SU-DHL-6 (cell line): ENCODE data around the gene CPSF4L.

Experiments used
- H2AFZ ChIP-seq: fragments of 200-600 bp; sonication (generic); 2 replicates; pipeline ENCODE4 v1.6.1; 2014; ENCODE audit warnings: low read depth, mild to moderate bottlenecking, moderate library complexity, mixed read lengths, antibody characterized with exemption, low read length; ENCODE audit not compliant: severe bottlenecking
- H3F3A ChIP-seq: fragments of 200-600 bp; shearing (Covaris generic); 2 replicates; pipeline ENCODE4 v1.6.0; 2016; ENCODE audit warnings: antibody characterized with exemption, mild to moderate bottlenecking; ENCODE audit not compliant: insufficient read depth
- H3K27ac ChIP-seq: fragments of 200-600 bp; sonication (generic); 2 replicates; pipeline ENCODE4 v1.5.1; 2016; ENCODE audit warnings: low read depth, mild to moderate bottlenecking, low read length, moderate library complexity, mixed read lengths
- H3K27me3 ChIP-seq: fragments of 200-600 bp; sonication (generic), shearing (Covaris generic); 2 replicates; pipeline ENCODE4 v1.6.0; 2014; ENCODE audit warnings: mild to moderate bottlenecking, low read length
- H3K36me3 ChIP-seq: fragments of 200-600 bp; sonication (generic); 2 replicates; pipeline ENCODE4 v1.6.1; 2014; ENCODE audit warnings: mild to moderate bottlenecking, low read length, mixed read lengths
- H3K4me2 ChIP-seq: fragments of 300-600, 200-600 bp; shearing (Covaris generic), sonication (generic); 2 replicates; pipeline ENCODE4 v1.6.0; 2014; ENCODE audit warnings: low read length, low read depth, mild to moderate bottlenecking; ENCODE audit not compliant: poor library complexity, severe bottlenecking
- H3K4me3 ChIP-seq: fragments of 200-600 bp; sonication (generic); 2 replicates; pipeline ENCODE4 v1.5.1; 2014; ENCODE audit warnings: antibody characterized with exemption, low read length, mild to moderate bottlenecking, mixed read lengths; ENCODE audit not compliant: insufficient read depth, poor library complexity, severe bottlenecking
- H3K79me2 ChIP-seq: fragments of 200-600 bp; sonication (generic); 2 replicates; pipeline ENCODE4 v1.6.1; 2014; ENCODE audit warnings: mild to moderate bottlenecking, low read length, moderate library complexity; ENCODE audit not compliant: insufficient read depth
- H3K9ac ChIP-seq: fragments of 200-600 bp; sonication (generic); 2 replicates; pipeline ENCODE4 v1.7.0; 2014; ENCODE audit warnings: mild to moderate bottlenecking, low read length
- H3K9me2 ChIP-seq: fragments of 200-600 bp; sonication (generic); replicated peaks from 2 replicates; pipeline ENCODE4 v1.6.1; 2014; ENCODE audit warnings: low read length; ENCODE audit not compliant: insufficient read depth
- H3K9me3 ChIP-seq: fragments of 200-600 bp; sonication (generic); 2 replicates; pipeline ENCODE4 v1.6.1; 2014; ENCODE audit warnings: low read length, mixed read lengths; ENCODE audit not compliant: insufficient read depth
- H4K20me1 ChIP-seq: fragments of 200-600 bp; sonication (generic); 2 replicates; pipeline ENCODE4 v1.6.1; 2014; ENCODE audit warnings: low read depth, mild to moderate bottlenecking, antibody characterized with exemption, low read length, moderate library complexity, mixed read lengths
- EZH2phosphoT487 ChIP-seq: fragments of 200-600 bp; sonication (generic), shearing (Covaris generic); conservative IDR thresholded peaks from 2 replicates; pipeline ENCODE4 v1.6.1; 2018; ENCODE audit warnings: mild to moderate bottlenecking, antibody characterized with exemption, low read length, moderate library complexity, mixed read lengths
- TF ChIP-seq, protein P1 (sequence below): fragments of 200-600 bp; sonication (generic); IDR thresholded peaks from one replicate; pipeline ENCODE4 v1.5.1; 2017; ENCODE audit warnings: antibody characterized with exemption, mild to moderate bottlenecking, low read length, moderate library complexity; ENCODE audit not compliant: insufficient read depth, poor library complexity, severe bottlenecking

CPSF4L gene

DNA sequence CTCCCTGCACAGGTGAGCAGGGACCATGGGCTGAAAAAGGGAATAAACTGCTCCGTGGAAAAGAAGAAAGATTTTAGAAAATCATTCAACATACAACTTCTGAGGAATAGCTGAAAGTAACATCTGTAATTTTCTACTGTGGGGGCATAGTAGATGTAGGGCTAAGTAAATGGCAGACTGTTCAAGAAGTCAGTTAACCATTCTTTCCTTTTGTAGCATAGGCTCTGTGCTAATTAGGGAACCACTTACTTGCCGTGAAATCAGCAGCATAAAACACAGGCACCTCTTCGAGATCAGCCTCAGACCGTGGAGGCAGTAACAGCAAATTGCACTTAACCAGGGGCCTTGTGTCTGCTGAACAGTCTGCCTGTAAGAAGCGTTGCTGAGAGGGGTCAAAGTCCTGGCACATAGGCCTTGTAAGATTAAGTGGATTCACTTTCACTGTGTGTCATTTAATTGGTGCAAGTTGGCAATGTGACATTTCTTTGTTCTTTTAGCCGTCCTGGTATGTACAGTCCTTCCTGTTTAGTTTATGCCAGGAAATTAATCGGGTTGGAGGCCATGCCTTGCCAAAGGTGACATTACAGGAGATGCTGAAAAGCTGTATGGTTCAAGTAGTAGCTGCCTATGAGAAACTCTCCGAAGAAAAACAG is 58.4 kb downstream of the CPSF4L start:
- Histone ChIP-seq H3K9me3 (no peaks in the 10 kb centered on the region), H3K27me3 (no peaks in the 10 kb centered on the region), H3K4me3 (no peak overlapping the region), H3K9me2 (no peaks in the 10 kb centered on the region), H3K79me2 (no peaks in the 10 kb centered on the region), H2AFZ (no peak overlapping the region), H3F3A (no peaks in the 10 kb centered on the region), H3K4me2 (no peak overlapping the region), H4K20me1 (no peaks in the 10 kb centered on the region), H3K27ac (no peak overlapping the region), H3K36me3 (peaks cover under 1% of the 10 kb centered on the region; the same call in 1 of the 2 replicates), H3K9ac (no peak overlapping the region)
- TF ChIP-seq, protein P1, sequence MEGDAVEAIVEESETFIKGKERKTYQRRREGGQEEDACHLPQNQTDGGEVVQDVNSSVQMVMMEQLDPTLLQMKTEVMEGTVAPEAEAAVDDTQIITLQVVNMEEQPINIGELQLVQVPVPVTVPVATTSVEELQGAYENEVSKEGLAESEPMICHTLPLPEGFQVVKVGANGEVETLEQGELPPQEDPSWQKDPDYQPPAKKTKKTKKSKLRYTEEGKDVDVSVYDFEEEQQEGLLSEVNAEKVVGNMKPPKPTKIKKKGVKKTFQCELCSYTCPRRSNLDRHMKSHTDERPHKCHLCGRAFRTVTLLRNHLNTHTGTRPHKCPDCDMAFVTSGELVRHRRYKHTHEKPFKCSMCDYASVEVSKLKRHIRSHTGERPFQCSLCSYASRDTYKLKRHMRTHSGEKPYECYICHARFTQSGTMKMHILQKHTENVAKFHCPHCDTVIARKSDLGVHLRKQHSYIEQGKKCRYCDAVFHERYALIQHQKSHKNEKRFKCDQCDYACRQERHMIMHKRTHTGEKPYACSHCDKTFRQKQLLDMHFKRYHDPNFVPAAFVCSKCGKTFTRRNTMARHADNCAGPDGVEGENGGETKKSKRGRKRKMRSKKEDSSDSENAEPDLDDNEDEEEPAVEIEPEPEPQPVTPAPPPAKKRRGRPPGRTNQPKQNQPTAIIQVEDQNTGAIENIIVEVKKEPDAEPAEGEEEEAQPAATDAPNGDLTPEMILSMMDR: no peak
- no peak for TF ChIP-seq EZH2phosphoT487

DNA sequence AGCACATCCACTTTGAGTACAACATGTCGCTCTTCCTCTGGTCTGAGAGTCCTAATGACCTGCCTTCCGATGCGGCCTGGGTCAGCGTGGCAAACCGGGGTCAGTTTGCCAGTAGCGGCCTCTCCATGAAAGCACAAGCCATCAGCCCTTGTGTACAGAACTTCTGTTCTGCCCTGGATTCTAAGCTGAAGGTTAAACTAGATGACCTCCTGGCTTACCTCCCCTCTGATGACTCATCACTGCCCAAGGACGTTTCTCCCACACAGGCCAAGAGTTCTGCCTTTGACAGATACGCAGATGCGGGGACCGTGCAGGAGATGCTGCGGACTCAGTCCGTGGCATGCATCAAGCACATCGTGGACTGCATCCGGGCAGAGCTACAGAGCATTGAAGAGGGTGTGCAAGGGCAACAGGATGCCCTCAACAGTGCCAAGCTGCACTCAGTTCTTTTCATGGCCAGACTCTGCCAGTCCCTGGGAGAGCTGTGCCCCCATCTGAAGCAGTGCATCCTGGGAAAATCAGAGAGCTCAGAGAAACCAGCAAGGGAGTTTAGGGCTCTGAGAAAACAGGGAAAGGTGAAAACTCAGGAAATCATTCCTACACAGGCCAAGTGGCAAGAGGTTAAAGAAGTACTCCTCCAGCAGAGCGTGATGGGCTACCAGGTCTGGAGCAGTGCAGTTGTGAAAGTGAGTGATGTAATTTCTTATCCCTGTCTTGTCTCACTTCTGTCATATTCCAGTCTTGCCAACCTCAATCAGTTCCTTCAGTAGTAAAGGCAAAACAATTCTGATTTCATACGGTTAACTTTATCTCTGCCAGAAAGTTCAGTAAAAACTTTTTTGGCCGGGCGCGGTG is 60.2 kb downstream of the CPSF4L start:
- no peaks in the 10 kb centered on the region for H3K9me2 ChIP-seq
- TF ChIP-seq, protein P1: no peak
- TF ChIP-seq EZH2phosphoT487: no peak
- H3K27ac ChIP-seq: no peak overlapping the region
- H3K27me3 ChIP-seq: no peaks in the 10 kb centered on the region
- no peaks in the 10 kb centered on the region for H3K79me2 ChIP-seq
- no peaks in the 10 kb centered on the region; the same call in none of the 2 replicates for H3K36me3 ChIP-seq
- no peak overlapping the region for H3K9ac ChIP-seq
- H3K4me3 ChIP-seq: no peak overlapping the region
- no peaks in the 10 kb centered on the region for H4K20me1 ChIP-seq
- no peak overlapping the region for H3K4me2 ChIP-seq
- H3K9me3 ChIP-seq: no peaks in the 10 kb centered on the region
- H3F3A ChIP-seq: no peaks in the 10 kb centered on the region
- no peak overlapping the region for H2AFZ ChIP-seq

DNA sequence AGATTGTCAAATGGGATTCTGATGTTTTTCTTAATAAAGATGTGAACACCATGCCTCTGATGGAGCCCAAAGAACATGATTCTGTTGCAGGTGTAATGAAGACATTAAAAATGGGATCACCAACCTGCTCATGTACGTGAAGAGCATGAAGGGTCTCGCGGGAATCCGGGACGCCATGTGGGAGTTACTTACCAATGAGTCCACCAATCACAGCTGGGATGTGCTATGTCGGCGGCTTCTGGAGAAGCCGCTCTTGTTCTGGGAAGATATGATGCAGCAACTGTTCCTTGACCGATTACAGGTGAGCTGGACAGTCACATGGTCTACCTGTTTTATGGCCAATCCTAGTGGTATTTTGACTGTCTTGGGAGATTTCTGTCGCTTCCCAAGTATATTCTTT is 61.2 kb downstream of the CPSF4L start:
- no peak overlapping the region for H3K4me2 ChIP-seq
- no peak overlapping the region for H3K27ac ChIP-seq
- no peaks in the 10 kb centered on the region; the same call in none of the 2 replicates for H3K36me3 ChIP-seq
- H3K27me3 ChIP-seq: no peaks in the 10 kb centered on the region
- no peaks in the 10 kb centered on the region for H3K9me2 ChIP-seq
- H3F3A ChIP-seq: no peaks in the 10 kb centered on the region
- no peaks in the 10 kb centered on the region for H3K9me3 ChIP-seq
- no peak overlapping the region for H3K4me3 ChIP-seq
- H3K9ac ChIP-seq: no peak overlapping the region
- TF ChIP-seq, protein P1: no peak
- no peak for TF ChIP-seq EZH2phosphoT487
- H4K20me1 ChIP-seq: no peaks in the 10 kb centered on the region
- H2AFZ ChIP-seq: no peak overlapping the region
- H3K79me2 ChIP-seq: no peaks in the 10 kb centered on the region
